ENCODE measurements around the gene PARP3.
A peak's percentile ranks its signal among the peaks of the same experiment; 100 is the strongest.

Gene PARP3

DNA sequence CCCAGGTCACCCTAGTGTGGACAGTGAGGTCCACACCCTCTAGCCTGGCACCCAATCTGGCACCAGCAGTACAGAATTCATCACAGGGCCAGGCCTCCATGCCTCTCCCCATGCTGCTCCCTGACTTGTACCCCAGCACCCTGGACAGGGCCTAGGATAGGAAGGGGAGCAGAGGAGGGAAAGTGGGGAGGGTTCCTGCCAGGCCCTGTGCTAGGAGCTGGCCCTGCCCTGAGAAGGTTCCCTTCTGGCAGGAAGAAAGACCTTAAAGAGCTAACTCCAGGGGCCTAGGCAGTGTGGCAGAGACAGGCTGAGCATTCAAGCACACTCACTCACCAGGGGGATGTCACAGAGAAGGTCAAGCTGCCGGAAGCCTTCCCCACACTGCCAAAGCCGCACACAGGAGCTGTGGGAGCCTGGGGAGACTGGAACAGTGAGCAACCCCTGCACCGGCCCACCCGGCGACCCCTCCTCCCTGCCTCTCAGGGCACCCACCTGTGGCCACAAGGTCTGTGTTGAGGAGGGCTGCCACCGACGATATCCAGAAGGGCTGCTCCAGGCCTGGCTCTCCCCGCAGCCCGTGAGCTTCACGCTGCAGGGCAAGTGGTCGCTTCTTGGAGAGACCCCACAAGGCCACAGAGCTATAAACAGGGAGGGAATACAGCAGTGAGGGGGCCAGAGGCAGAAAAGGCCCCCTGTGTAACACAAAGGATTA, 7.9 kb upstream of the PARP3 start:
- DNase-seq: no peak

DNA sequence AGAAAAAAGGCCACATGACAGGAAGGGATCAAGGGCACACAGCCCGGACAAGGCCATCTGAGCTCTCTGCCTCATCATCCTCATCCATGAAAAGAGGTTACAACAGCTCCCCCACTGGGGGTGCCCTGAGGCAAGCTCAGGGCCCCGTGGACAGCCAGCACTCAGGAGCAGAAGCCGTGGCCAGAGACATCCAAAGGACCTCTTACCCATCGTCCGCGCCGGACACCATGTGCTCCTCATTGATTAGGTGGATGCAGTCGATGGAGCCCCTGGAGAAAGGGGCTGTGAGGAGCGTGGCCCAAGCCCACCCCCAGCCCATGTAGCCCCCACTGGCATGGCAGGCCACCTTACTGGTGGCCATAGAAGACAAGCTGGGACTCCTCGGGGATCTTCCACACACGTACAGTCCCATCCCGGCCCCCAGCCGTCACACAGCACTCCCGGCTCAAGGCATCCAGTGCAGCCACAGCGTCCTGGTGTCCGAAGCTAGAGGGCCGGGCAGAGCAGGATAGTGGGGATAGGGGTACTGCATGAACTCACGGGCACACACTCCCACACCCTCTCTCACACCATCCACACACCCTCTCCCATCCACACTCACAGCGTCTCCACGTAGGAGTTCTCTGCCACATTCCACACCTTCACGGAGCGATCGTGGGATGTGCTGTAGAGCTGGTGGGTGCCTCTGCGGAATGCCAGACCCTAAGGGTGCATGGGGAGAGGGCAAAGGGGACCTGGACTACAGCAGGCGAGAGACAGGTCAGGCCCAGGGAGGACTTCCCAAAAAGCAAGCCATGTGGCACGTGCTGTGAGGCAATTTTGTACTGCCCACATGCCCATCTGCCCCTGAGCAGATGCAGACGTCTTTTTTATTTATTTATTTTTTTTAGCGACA, 6.9 kb upstream of the PARP3 start:
- no peak for DNase-seq

DNA sequence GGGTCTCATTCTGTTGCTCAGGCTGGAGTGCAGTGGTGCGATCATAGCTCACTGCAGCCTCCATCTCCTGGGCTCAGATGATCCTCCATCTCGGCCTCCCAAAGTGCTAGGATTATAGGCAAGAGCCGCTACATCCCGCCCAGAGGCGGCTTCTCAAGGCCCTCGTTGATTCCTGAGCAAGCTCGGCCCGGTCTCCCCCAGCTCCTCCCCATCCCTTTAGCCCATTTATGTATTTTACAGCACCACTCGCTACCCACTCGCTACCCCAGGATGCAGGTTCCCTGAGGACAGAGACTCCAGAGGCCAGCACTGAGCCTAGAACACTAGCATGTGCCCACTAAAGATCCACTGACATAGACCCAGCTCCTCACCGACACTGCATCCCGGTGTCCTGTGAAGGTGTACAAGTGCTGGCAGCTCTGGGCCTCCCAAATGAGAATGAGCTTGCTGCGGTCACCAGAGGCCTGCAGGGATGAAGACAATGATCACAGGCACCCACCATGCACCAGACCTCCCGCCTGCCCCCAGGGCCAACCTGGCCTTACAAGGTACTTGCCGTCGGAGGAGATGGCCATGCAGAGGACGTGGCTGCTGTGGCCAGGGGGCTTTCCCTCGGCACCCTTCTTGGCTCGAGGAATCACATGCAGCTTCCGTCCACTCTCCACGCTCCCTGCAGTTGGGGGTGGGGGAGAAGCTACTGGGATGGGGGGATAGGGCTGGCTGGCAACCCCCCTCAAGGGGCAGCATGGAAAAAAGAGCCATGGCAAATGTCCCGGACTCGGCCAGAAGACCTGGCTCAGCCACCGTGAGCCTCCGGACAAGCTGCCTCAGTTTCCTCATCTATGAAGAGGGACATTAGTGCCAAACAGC, 6.0 kb upstream of the PARP3 start:
- no peak for DNase-seq

DNA sequence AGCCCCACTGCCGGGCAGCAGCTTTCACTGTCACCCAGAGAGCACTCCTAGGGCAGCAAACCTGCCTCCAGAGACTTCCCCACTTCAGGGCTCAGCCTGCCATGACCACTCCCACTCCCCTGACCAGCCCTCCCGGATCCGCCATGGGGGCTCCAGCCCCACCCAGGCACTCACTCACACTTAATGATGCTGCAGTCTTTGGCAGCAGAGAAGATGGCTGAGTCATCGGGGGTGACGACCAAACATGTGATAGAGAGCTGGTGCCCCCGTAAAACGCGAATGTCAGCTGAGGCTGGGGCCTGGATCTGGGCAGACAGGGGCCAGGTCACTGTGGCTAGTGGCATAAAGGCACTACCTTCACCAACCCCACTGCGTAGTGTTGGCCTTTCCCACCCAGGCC, 5.1 kb upstream of the PARP3 start:
- no peak for DNase-seq

DNA sequence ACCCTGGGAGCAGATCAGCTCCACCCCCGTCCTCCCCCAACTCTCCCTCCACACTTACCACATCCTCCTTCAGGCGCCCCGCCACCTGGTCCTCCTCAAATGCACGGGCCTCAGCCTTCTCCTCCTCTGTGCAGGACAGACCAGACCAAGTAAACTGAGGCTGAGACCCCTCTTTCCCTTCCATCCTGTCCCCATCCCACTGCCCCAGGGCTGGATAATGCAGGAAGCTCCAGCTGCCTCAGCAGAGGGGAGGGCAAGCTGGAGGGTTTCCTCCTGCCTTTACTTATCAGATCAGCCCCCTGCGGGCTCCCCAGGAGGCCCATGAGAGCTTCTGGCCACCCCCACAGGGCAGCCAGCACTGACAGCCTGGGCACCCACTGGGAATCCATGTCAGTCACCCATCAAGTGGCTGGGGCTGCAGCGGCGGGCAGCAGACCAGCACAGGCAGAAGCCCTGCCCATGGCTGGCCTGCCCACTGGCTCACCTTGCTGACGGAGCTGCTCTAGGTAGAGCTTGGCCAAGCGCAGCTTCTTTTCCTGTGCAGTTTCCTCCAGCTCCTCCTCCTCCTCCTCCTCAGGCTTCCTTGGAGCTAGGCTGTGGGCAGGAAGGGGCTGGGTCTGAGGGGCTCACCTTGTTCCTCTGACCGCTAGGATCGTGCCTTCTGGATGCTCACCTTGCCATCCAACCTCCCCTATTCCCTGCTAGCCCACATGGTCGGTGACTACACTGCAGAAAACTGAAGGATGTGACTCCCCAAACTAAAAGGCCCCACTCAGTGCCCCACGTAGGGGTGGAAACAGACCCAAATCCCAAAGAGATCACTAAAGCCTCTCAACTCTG, 4.3 kb upstream of the PARP3 start:
- no peak for DNase-seq

DNA sequence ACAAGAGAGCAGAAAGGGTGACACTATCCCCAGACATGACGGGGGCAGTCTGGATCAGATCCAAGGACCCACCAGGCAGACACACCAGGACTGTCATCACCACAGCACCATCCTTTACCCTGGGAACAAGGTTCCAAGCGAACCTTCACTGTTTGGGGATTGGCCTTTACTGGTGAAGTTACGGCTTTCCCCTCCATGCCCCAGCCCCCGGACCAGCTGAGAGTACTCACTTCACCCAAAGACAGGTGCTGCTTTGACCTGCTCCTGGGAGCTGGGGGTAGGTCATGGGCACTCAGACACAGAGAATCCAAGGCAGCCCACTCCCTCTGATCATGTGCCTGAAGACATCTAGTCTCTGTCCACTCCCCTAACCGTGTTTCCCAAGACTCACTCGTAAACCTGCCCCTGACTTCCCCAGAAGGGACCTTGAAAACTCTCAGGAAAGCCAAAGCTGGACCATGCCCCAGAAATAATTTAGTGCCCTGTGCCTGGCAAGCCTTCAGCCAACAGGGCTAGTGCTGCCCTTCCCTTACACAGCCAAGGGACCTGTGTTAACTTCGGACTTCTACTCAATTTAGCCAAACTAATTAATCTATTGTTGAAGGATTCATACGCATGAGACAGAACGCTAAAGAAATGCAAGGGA, 3.3 kb upstream of the PARP3 start:
- DNase-seq: no peak

DNA sequence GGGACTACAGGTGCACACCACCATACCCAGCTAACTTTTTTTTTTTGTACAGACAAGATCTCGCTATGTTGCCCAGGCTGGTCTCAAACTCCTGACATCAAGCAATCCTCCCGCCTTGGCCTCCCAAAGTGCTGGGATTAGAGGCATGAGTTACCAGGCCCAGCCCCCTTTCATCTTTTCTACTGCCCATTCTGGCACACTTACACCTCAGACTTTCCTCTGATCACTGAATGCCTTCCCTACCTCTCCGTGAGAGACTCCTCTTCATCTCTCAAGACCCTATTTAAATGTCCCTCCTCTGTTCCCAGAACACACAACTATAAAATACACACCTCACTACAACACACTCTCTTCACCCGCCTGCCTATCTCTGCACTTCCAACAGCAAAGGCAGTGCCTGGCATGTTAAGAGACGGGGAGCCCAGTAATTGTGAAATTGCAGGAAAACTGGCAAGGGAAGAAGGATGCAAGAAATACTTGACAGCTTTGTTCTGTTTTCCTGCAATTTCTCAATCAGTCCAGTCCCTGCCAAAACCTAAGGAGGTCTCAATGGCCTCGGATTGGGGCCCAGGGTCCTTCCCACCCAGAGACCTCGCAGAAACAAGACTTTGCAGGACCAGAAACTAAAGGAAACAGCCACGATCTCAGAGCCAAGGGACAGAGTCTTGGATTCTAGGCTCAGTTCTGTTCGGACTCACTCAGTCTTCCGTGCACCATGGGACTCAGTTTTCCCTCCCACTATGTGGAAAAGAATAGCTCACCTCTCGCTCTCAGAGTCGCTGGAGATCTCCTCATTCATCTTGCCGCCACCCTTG, 1.3 kb upstream of the PARP3 start:
- DNase-seq: no peak

DNA sequence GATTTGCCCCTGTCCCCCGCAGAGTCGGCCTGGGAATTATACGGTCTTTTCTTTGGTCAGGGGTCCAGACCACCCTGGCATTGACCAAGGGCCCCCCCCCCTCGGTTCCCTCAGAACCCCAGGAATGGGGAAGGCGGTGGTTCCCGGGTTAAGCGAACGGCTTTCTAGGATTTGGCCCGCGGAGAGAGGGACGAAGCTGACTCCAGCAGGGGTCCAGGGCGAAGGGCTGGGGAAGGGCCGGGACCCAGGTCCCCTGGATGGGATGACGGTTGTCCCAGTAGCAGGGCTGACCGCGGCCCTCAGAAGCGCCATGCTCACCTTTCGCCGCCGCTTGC, 733 bp upstream of the PARP3 start:
- DNase-seq: no peak

DNA sequence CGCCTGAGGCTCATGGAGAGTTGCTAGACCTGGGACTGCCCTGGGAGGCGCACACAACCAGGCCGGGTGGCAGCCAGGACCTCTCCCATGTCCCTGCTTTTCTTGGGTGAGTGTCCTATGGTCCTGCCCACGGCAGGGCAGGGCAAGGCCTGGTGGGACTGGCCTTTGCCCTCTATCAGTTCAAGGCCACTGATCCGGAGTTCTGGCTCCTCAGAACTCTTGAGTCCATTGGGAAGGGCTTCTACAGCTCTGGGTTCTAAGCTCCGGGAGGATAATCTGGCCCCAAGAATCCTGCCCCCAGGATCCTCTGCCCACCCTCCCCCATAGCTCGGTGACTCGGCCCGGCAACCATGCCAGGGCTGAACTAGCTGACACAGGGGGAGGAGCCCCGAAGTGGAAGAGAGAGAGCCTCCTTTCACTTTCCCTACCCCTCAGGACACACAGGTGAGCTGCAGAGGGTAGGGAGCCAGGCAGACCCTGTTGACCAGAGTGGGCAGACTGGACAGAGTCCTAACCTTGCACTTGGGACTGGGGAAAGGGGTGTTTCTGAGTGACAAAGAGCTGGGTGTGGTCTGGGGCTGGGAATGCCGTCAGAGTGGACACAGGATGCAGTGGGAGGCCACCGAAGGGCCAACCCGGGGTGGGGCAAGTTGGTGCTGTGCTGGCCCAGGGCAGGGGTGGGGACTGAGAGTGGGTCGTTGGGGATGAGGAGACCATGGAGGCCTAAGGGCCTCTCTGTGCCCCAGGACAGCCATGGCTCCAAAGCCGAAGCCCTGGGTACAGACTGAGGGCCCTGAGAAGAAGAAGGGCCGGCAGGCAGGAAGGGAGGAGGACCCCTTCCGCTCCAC, 664 bp downstream of the PARP3 start:
- peak; percentile 36 for DNase-seq

DNA sequence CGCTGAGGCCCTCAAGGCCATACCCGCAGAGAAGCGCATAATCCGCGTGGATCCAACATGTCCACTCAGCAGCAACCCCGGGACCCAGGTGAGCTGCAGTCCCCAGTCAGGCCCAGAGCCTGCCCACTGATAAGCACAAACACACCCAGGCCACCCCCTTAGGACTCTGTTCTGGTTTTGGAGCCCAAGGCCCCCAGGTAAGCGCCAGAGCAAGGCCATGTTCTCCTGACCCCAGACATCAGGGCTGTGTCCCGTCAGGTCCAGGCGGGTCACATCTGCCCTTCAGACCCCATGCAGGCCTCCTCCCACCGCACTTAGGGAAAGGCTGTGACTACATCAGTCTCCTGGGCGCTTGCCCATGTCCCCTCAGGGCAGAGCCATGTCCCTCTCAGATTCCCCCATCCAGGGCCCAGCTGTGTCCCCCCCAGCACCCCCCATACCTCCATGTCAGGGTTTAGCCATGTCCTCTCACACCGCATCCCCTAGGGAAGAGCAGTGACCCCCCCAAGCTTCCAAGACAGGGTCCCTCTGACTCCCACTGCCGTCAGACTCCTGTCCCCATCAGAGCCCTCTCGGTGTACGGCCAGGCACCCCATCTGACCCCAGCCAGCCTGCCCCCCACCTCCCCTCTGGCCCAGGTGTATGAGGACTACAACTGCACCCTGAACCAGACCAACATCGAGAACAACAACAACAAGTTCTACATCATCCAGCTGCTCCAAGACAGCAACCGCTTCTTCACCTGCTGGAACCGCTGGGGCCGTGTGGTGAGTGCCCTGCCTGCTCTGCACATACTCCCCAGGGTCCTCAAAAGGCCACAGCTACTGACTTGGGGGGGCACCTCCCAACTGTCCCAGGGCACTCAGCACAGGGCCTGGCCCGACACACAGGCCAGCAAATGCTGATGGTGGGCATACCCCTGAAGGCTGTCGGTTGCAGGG, 1.6 kb downstream of the PARP3 start:
- no peak for DNase-seq

DNA sequence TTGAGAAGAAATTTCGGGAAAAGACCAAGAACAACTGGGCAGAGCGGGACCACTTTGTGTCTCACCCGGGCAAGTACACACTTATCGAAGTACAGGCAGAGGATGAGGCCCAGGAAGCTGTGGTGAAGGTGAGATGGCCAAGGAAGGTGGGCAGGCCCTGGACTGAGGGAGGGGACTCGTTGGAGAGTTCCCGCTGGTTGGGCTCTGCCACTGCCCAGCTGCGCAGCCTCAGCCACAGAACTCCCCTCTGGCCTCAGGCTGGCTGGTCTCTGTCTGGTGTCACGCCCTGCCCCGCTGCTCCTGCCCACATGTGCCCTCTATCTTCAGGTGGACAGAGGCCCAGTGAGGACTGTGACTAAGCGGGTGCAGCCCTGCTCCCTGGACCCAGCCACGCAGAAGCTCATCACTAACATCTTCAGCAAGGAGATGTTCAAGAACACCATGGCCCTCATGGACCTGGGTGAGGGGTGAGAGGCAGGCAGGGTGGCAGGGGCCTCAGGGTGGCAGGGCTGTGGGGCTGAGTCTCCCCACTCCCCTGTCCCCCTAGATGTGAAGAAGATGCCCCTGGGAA, 2.4 kb downstream of the PARP3 start:
- DNase-seq: no peak

DNA sequence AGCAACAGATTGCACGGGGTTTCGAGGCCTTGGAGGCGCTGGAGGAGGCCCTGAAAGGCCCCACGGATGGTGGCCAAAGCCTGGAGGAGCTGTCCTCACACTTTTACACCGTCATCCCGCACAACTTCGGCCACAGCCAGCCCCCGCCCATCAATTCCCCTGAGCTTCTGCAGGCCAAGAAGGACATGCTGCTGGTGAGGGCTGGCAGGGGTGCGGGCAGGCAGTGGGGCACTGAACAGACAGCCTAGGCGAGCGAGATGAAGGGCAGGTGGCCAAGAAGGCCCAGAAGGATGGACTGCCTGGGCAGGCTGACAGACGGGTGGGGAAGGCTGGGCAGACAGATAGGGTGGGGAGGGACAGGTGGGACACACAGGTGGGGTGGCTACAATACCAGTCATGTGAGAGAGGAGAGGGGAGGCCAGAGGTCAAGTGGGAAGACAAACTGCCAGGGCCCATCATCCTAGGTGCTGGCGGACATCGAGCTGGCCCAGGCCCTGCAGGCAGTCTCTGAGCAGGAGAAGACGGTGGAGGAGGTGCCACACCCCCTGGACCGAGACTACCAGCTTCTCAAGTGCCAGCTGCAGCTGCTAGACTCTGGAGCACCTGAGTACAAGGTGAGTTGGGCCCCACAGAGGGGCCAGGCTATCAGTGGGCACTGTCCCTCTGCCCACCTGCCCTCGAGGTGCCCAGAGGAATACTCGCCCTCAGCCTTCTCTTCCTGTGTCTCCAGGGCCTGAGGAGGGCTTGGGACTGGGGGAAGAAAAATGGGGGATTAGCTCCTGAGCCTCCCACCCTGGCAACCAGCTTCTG, 3.1 kb downstream of the PARP3 start:
- DNase-seq: no peak

DNA sequence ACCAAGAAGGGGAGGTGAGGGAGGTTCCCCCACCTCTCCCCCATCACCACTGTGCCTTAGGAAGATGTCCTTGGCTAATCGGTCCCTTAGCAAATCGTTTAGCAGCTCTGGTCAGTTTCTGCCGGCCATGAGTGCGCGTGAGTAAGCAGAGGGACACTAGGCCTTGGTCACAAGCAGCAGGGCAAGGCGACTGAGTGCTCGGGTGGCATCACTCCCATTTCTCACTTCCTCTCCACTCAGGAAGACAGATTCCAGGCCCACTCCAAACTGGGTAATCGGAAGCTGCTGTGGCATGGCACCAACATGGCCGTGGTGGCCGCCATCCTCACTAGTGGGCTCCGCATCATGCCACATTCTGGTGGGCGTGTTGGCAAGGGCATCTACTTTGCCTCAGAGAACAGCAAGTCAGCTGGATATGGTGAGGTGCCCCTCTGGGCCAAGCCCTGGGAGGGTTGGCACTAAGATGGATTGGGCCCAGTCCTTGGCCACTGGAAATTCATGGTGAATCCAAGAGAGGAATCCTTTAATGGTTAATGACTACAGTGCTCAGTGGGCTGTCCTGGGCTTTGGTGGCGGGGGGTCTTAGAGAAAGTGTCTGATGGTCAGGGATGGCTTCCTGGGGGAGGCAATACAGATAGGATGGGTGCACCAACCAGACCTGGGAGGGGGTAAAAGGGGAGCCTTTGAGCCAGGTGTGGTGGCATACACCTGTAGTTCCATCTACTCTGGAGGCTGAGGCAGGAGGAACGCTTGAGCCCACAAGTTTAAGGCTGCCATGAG, 4.0 kb downstream of the PARP3 start:
- no peak for DNase-seq

DNA sequence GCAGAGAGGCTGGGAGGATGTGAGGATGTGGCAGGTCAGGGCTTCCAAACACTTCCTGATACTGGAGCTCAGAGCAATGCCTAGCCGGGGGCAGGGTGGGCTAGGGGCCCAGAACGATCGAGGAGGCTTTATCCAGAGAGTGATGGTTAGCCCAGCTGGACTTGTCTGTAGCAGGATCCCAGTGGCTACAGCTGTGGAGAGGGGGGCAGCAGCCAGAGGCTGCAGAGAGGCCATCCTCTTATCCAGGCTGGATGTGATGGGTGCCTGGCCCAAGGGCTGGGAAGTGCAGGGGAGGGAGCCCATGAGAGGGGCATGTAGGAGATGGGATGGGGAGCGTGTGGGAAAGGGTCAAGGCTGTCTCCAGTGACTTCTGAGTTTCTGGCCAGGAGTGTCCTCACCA, 4.6 kb downstream of the PARP3 start:
- no peak for DNase-seq

DNA sequence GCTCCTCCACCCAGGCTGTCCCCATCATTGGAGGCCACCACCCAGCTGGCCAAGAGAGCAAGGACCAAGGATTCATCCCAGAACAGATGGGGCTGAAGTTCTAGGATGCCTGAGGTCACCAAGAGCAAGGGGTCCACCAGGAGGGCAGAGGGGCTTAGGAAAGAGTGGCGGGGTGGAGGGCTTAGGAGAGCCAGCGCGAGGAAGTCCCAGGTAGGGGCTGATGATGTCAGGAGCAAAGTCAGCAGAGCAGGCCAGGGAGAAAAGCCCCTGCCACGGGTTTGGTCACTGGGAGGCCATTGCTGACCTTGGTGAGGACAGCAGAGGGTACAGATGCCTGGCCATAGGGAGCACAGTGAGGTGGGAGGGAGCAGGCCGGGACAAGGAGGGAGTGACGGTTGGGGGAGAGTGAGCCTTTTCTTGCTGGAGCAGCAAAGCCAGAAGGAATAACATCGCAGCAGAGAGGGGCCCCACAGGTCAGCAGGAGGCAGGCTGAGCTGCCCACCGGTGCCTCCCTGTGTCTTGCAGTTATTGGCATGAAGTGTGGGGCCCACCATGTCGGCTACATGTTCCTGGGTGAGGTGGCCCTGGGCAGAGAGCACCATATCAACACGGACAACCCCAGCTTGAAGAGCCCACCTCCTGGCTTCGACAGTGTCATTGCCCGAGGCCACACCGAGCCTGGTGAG, 5.2 kb downstream of the PARP3 start:
- DNase-seq: no peak

DNA sequence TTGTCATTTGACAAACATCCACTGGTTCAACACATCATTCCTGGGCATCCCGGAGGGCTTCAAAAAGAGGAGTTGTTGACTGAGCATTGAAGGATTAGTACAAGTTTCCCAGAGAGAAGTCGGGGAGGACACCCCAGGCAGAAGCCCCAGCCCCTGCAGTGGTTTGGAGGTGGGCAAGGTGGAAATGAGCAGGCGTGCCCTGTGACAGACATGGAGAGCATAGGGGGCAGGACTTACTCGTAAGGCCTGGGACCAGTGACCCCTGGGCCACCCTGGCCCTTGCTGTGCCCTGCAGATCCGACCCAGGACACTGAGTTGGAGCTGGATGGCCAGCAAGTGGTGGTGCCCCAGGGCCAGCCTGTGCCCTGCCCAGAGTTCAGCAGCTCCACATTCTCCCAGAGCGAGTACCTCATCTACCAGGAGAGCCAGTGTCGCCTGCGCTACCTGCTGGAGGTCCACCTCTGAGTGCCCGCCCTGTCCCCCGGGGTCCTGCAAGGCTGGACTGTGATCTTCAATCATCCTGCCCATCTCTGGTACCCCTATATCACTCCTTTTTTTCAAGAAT, 5.9 kb downstream of the PARP3 start:
- DNase-seq: no peak

Data from activated gamma-delta T cell treated with Interleukin-2 at 50 U/mL for 16 hours (primary cell).